Neural crest cell (in vitro differentiated cells): ENCODE results near the gene WLS. TPM values are rescaled to one million over a fixed set of nuclear protein-coding genes. Genes with fewer than 3 reads are reported as not detected.
A peak's percentile ranks its signal among the peaks of the same experiment; 100 is the strongest.

Experiments
- DNase-seq: peaks from one replicate; pipeline ENCODE4 v3.0.0; 2021; ENCODE audit warnings: low read depth, mixed read lengths, low spot score
- H3K27ac Mint-ChIP-seq: one replicate; pipeline ENCODE4 v1.8.0; 2021; ENCODE audit warnings: mild to moderate bottlenecking, mixed read lengths; ENCODE audit not compliant: unreplicated experiment
- H3K27me3 Mint-ChIP-seq: 2 replicates; pipeline ENCODE4 v1.8.0; 2021; ENCODE audit warnings: low read depth, mild to moderate bottlenecking, mixed read lengths
- H3K36me3 Mint-ChIP-seq: 2 replicates; pipeline ENCODE4 v1.8.0; 2021; ENCODE audit warnings: low read depth, mild to moderate bottlenecking, mixed read lengths
- H3K4me1 Mint-ChIP-seq: 2 replicates; pipeline ENCODE4 v1.8.0; 2021; ENCODE audit warnings: mixed read lengths
- H3K4me3 Mint-ChIP-seq: one replicate; pipeline ENCODE4 v1.8.0; 2021; ENCODE audit warnings: mild to moderate bottlenecking, mixed read lengths
- H3K9me3 Mint-ChIP-seq: 2 replicates; pipeline ENCODE4 v1.8.0; 2021; ENCODE audit warnings: mixed read lengths
- total RNA-seq: library from RNA; stranded (reverse); gene quantifications from 2 replicates; pipeline ENCODE4 v1.2.1, GENCODE V29; 2021
- TF ChIP-seq, protein P1 (sequence below): fragments of 200-600 bp; sonication (generic); conservative IDR thresholded peaks from 2 replicates; pipeline ENCODE4 v1.5.0; 2021; ENCODE audit warnings: antibody characterized with exemption, mild to moderate bottlenecking

The WLS gene
- total RNA-seq, 1 donor from 2014 or later = 152 TPM

DNA sequence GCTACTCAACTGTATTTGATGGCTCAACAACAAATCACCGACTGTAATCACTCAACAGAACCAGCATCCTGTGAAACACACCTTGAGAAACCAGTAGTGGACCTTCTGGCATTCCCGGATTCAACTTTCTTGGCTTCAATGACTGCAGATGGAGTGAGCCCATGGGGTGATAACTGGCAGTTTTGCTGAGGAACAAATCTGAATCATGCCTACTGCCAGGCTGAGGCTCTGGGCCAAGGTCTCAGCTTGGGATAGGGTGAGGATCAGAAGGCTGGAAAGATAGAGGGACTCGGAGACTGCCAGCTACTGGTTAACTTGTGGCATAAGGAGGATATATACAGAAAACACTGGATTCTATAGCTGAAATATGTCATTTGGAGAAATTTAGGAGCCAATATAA is 118.4 kb downstream of the WLS start:
- no peaks in the 10 kb centered on the region for H3K4me1 Mint-ChIP-seq
- no peaks in the 10 kb centered on the region for H3K9me3 Mint-ChIP-seq
- peaks cover 3% of the 10 kb centered on the region for H3K36me3 Mint-ChIP-seq
- no peak overlapping the region for H3K4me3 Mint-ChIP-seq
- no peak overlapping the region for H3K27ac Mint-ChIP-seq
- TF ChIP-seq, protein P1, sequence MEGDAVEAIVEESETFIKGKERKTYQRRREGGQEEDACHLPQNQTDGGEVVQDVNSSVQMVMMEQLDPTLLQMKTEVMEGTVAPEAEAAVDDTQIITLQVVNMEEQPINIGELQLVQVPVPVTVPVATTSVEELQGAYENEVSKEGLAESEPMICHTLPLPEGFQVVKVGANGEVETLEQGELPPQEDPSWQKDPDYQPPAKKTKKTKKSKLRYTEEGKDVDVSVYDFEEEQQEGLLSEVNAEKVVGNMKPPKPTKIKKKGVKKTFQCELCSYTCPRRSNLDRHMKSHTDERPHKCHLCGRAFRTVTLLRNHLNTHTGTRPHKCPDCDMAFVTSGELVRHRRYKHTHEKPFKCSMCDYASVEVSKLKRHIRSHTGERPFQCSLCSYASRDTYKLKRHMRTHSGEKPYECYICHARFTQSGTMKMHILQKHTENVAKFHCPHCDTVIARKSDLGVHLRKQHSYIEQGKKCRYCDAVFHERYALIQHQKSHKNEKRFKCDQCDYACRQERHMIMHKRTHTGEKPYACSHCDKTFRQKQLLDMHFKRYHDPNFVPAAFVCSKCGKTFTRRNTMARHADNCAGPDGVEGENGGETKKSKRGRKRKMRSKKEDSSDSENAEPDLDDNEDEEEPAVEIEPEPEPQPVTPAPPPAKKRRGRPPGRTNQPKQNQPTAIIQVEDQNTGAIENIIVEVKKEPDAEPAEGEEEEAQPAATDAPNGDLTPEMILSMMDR = no peak
- DNase-seq = no peak
- H3K27me3 Mint-ChIP-seq = no peaks in the 10 kb centered on the region

DNA sequence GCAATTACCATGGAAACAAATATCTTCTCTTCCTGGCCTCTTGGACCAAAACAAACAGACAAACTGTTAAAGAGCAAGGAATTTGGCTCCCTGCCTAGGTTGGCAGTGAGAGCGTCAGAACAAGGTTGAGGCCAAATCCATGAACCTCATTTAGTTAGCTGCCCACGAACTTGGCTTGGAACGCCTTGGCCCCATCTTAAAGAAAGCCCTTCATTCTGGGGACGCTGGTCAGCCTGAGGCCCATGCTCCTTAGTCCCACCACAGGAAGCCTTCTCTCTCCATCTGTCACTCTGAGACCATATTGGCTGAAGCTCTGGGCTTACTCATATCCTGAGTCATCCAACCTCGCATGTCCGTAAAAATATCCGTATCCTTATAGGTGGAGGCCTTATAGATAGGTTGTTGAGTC is 119.5 kb downstream of the WLS start:
- TF ChIP-seq, protein P1 = no peak
- H3K9me3 Mint-ChIP-seq = no peaks in the 10 kb centered on the region
- H3K27me3 Mint-ChIP-seq = no peaks in the 10 kb centered on the region
- H3K4me3 Mint-ChIP-seq = no peak overlapping the region
- H3K36me3 Mint-ChIP-seq = peaks cover 3% of the 10 kb centered on the region
- DNase-seq = no peak
- H3K27ac Mint-ChIP-seq = no peak overlapping the region
- H3K4me1 Mint-ChIP-seq = no peaks in the 10 kb centered on the region

DNA sequence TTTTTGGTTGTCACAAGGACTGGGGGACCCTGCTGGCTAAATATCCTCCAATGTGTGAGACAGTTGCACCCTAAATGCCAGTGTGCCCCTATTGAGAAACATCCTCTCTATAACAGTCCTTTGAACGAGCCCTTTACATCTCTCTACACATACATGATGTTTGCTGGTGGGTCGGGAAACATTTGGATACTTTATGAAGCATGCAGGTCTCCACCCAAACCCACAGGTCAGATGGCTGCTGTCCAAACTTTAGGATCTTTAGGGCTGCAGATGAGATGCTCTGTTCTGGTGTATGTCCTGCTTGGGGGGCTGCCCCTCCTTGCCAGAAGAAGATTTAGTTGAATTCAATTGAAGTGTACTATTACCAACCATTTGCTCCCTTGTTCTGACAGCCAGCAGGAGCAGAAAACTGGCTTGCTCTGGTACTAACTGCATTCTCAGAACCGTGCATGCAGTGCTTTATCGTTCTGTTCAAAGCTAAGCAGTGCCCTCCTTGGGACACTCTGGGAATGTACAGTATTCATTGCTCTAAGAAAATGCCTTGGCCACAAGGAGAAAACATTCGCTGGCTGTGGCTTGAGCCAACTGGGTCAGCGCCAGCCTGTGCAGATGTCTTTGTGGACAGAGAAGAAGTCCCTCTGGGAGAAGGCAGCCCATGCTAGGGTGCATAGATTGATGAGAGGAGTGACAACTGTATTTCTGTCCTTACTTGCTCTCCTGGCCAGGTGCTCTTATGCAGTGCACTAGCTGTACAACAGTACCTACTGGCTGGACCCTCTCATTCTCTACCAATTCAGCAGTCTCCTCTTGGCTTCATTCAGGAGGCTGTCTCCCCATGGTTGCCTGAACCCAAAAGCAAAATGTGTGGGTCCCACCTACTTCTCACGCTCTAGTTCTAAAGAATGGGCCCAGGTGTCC is 120.5 kb downstream of the WLS start:
- peak overlapping the region; percentile 50 for H3K27ac Mint-ChIP-seq
- peaks cover 3% of the 10 kb centered on the region for H3K36me3 Mint-ChIP-seq
- no peak for DNase-seq
- H3K4me1 Mint-ChIP-seq = no peaks in the 10 kb centered on the region
- no peaks in the 10 kb centered on the region for H3K9me3 Mint-ChIP-seq
- TF ChIP-seq, protein P1 = peak; percentile 67
- H3K27me3 Mint-ChIP-seq = no peaks in the 10 kb centered on the region
- H3K4me3 Mint-ChIP-seq = no peak overlapping the region

DNA sequence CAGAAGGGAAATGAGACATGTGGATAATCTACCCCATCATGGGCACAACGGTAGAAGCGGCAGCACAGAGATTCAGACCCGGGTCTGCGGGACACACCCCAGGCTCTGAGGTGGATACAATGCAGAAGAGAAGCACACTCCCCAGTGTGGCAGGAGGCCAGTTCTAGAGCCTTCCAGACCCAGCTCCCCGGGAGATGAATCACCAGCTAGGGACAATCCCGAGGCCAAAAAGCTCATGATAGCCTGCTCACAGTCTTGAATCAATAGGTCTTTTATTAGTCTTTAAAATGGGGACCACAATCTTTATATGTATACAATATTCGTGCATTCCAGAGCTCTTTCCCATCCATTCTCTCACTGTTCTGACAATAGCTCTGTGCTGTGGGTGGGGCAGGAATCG is 124.6 kb downstream of the WLS start:
- H3K9me3 Mint-ChIP-seq = no peaks in the 10 kb centered on the region
- H3K4me1 Mint-ChIP-seq = peaks cover 18% of the 10 kb centered on the region
- no peak for DNase-seq
- no peak overlapping the region for H3K27ac Mint-ChIP-seq
- peaks cover 5% of the 10 kb centered on the region for H3K36me3 Mint-ChIP-seq
- TF ChIP-seq, protein P1 = no peak
- no peaks in the 10 kb centered on the region for H3K27me3 Mint-ChIP-seq
- H3K4me3 Mint-ChIP-seq = no peak overlapping the region

DNA sequence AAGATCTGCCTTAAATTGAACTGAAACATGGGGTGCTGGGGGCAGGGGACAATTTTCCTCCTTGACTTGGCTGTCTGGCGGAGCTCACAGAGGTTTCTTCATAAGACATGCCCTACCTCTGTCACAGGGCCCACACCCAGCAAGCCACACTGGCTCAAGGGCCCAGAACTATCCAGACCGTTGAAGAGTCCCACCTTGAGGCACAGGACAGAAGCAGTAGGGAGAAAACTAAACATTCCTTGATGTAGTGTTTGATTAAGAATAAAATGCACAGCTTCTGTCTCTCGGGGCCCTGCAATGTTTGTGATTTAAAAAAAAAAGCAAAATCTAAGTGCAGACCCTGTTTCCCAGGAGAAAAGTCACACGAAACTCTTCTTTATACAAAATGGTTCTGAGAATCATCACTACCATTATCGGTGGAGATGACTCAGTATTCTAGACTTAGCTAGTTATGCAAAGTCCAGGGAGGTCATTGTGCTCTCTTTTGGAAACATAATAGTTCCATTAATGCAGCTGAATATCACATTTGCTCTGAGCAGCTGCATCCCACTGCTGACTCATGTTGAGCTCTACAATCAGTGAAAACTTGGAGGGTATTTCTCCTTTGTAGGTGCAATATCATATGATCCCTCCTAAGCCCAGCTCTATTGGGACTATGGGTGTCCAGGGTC is 128.3 kb downstream of the WLS start:
- H3K9me3 Mint-ChIP-seq = no peaks in the 10 kb centered on the region
- no peaks in the 10 kb centered on the region for H3K27me3 Mint-ChIP-seq
- peaks cover 19% of the 10 kb centered on the region for H3K4me1 Mint-ChIP-seq
- peaks cover 7% of the 10 kb centered on the region for H3K36me3 Mint-ChIP-seq
- no peak overlapping the region for H3K27ac Mint-ChIP-seq
- no peak for DNase-seq
- TF ChIP-seq, protein P1 = no peak
- H3K4me3 Mint-ChIP-seq = no peak overlapping the region
